GM10248 (cell line): ENCODE data around the gene LINGO1.

Source experiments
- CTCF ChIA-PET: fragments of 300-600 bp; sonication (Branson Sonifier 250); formaldehyde crosslinking; extraction: SDS; loops from one replicate; lab custom pipeline; 2021; ENCODE audit warnings: antibody characterized with exemption; lab: Yijun Ruan, JAX
- POLR2A ChIA-PET: fragments of 350-650 bp; sonication (Branson Sonifier 250); formaldehyde crosslinking; extraction: SDS; loops from one replicate; lab custom pipeline; 2020; ENCODE audit warnings: antibody characterized with exemption; lab: Yijun Ruan, JAX
- DNase-seq: peaks from one replicate; pipeline ENCODE4 v3.0.0; 2012; ENCODE audit errors: extremely low spot score
- CTCF ChIP-seq: IDR thresholded peaks from 2 replicates; pipeline ENCODE4 v1.5.1; 2012; ENCODE audit warnings: mild to moderate bottlenecking, low read depth; ENCODE audit errors: extremely low read depth, missing control alignments, control extremely low read depth

The LINGO1 gene

GRCh38 chr15:77563623-77564156, 69.0 kb downstream of the LINGO1 start:
- DNase-seq: no peak
- CTCF ChIA-PET: interaction anchor here (2.0 kb wide), 1 partner anchor 20 kb away, joined by 5 read pairs; no protein-coding TSS in a partner anchor
- POLR2A ChIA-PET: no interaction called here
- no peak for TF ChIP-seq CTCF
